OCI-LY3 (cell line): ENCODE measurements around the gene RTTN.

Experiments
- H2AFZ ChIP-seq: fragments of 200-600, 300-600 bp; shearing (Covaris generic); 2 replicates; pipeline ENCODE4 v1.6.0; 2014; ENCODE audit warnings: antibody characterized with exemption, low read depth, low read length
- H3K27ac ChIP-seq: fragments of 200-600, 300-600 bp; sonication (generic); 2 replicates; pipeline ENCODE4 v1.5.1; 2014; ENCODE audit warnings: mild to moderate bottlenecking, low read length, moderate library complexity, mixed read lengths
- H3K27me3 ChIP-seq: fragments of 200-600, 300-600 bp; sonication (generic); 2 replicates; pipeline ENCODE4 v1.6.1; 2014; ENCODE audit warnings: low read depth, low read length, mixed read lengths
- H3K36me3 ChIP-seq: fragments of 200-600, 300-600 bp; sonication (generic); replicated peaks from 2 replicates; pipeline ENCODE3; 2014; ENCODE audit warnings: low read depth, low read length, mixed read lengths
- H3K4me1 ChIP-seq: fragments of 300-600, 200-600 bp; sonication (generic); 2 replicates; pipeline ENCODE4 v1.6.1; 2014; ENCODE audit warnings: low read length, mixed read lengths
- H3K4me2 ChIP-seq: fragments of 200-600, 300-600 bp; sonication (generic); 2 replicates; pipeline ENCODE4 v1.6.1; 2014; ENCODE audit warnings: low read length, mixed read lengths
- H3K4me3 ChIP-seq: fragments of 300-600, 200-600 bp; sonication (generic); 2 replicates; pipeline ENCODE4 v1.5.1; 2014; ENCODE audit warnings: antibody characterized with exemption, mild to moderate bottlenecking, low read length, moderate library complexity
- H3K79me2 ChIP-seq: fragments of 300-600, 200-600 bp; shearing (Covaris generic); 2 replicates; pipeline ENCODE4 v1.6.1; 2014; ENCODE audit warnings: mild to moderate bottlenecking, low read length, mixed read lengths
- H3K9ac ChIP-seq: fragments of 300-600, 200-600 bp; shearing (Covaris generic); 2 replicates; pipeline ENCODE4 v1.6.0; 2014; ENCODE audit warnings: mild to moderate bottlenecking, low read length, moderate library complexity
- H3K9me3 ChIP-seq: fragments of 200-600, 300-600 bp; shearing (Covaris generic); 2 replicates; pipeline ENCODE4 v1.6.1; 2014; ENCODE audit warnings: low read length, mixed read lengths; ENCODE audit not compliant: insufficient read depth
- H4K20me1 ChIP-seq: fragments of 200-600, 300-600 bp; sonication (generic); 2 replicates; pipeline ENCODE4 v1.6.1; 2016; ENCODE audit warnings: low read length, mixed read lengths; ENCODE audit not compliant: insufficient read depth
- EZH2phosphoT487 ChIP-seq: fragments of 200-600 bp; shearing (Covaris generic); IDR thresholded peaks from 2 replicates; pipeline ENCODE4 v1.6.1; 2018; ENCODE audit warnings: antibody characterized with exemption, mixed run types, low read depth
- TF ChIP-seq, protein P1 (sequence below): fragments of 200-600, 300-600 bp; sonication (generic); IDR thresholded peaks from 2 replicates; pipeline ENCODE4 v1.5.1; 2014; ENCODE audit warnings: antibody characterized with exemption, low read length, low read depth

RTTN gene

DNA sequence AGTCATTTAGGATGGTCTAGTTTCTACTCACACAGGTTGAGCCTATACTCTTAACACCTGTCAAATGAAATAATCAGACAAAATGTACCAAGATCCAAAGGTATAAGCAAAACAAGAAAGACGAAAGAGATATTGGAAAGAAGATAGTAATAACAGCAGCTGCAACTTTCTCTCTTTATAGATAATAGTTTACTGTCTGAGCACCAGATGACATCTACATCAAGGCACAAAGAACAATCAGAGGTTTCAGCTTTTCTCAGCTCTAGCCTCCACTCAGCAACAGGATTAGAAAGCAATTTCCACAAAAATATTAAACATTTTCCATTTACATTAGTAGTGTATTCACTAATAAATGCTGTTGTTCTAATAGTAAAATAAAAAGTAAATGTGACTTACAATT is 66.3 kb downstream of the RTTN start:
- Histone ChIP-seq H3K79me2 (no peaks in the 10 kb centered on the region), H3K4me1 (peaks cover 12% of the 10 kb centered on the region), H3K4me2 (no peak overlapping the region), H4K20me1 (no peaks in the 10 kb centered on the region), H3K9me3 (no peaks in the 10 kb centered on the region), H3K4me3 (no peak overlapping the region), H3K36me3 (peaks cover 36% of the 10 kb centered on the region), H3K27me3 (no peaks in the 10 kb centered on the region), H3K9ac (no peak overlapping the region), H2AFZ (no peak overlapping the region), H3K27ac (no peak overlapping the region)
- TF ChIP-seq, protein P1, sequence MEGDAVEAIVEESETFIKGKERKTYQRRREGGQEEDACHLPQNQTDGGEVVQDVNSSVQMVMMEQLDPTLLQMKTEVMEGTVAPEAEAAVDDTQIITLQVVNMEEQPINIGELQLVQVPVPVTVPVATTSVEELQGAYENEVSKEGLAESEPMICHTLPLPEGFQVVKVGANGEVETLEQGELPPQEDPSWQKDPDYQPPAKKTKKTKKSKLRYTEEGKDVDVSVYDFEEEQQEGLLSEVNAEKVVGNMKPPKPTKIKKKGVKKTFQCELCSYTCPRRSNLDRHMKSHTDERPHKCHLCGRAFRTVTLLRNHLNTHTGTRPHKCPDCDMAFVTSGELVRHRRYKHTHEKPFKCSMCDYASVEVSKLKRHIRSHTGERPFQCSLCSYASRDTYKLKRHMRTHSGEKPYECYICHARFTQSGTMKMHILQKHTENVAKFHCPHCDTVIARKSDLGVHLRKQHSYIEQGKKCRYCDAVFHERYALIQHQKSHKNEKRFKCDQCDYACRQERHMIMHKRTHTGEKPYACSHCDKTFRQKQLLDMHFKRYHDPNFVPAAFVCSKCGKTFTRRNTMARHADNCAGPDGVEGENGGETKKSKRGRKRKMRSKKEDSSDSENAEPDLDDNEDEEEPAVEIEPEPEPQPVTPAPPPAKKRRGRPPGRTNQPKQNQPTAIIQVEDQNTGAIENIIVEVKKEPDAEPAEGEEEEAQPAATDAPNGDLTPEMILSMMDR = no peak
- TF ChIP-seq EZH2phosphoT487 = no peak

DNA sequence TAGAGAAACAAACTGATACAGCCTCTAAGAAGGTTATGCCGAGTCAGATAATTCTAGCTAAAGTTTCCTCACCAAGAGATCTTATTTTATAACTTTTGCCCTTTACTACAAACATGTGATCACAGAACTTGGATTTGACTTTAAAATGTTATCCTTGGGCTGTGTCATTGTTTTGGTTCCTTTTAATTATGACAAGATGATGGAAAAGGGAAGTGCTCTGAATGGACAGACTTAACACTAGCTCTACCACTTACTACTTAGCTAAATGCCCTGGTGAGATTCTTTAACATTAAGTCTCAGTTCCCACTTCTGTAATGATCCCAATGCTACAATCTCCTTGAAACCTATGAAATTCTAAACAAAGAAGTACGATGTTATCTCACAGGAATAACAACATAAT is 69.9 kb downstream of the RTTN start:
- Histone ChIP-seq H3K4me1 (peaks cover 19% of the 10 kb centered on the region), H3K4me3 (0 out of 2 replicates have a peak overlapping the region, but pooled peaks have one; percentile 1), H3K4me2 (peak overlapping the region; percentile 40), H2AFZ (no peak overlapping the region), H3K9me3 (no peaks in the 10 kb centered on the region), H4K20me1 (no peaks in the 10 kb centered on the region), H3K36me3 (peaks cover 39% of the 10 kb centered on the region), H3K27me3 (no peaks in the 10 kb centered on the region), H3K9ac (no peak overlapping the region), H3K79me2 (no peaks in the 10 kb centered on the region), H3K27ac (peak overlapping the region; percentile 48)
- no peak for TF ChIP-seq EZH2phosphoT487
- TF ChIP-seq, protein P1 = no peak

DNA sequence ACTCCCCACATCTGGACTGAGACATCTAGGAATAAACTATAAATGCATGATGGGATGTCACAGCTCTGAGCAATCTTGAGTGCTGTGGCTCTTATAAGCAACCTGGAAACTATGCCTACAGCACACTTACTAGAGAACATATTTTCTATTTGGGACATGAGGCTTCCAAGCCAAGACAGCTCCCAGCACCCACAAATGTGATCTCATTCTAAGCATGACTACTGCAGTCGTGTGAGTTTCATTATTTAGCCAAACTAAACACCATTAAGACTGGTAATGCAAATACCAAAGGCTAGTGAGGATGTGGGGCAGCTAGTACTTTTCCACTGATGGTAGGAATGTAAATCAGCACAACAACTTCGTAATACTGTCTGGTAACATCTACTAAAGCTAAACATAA is 72.5 kb downstream of the RTTN start:
- Histone ChIP-seq H3K27ac (no peak overlapping the region), H3K36me3 (peaks cover 60% of the 10 kb centered on the region), H3K9me3 (no peaks in the 10 kb centered on the region), H3K27me3 (no peaks in the 10 kb centered on the region), H2AFZ (no peak overlapping the region), H3K79me2 (no peaks in the 10 kb centered on the region), H3K4me2 (no peak overlapping the region), H3K4me3 (no peak overlapping the region), H4K20me1 (no peaks in the 10 kb centered on the region), H3K9ac (no peak overlapping the region), H3K4me1 (peaks cover 30% of the 10 kb centered on the region)
- no peak for TF ChIP-seq EZH2phosphoT487
- TF ChIP-seq, protein P1 = no peak

DNA sequence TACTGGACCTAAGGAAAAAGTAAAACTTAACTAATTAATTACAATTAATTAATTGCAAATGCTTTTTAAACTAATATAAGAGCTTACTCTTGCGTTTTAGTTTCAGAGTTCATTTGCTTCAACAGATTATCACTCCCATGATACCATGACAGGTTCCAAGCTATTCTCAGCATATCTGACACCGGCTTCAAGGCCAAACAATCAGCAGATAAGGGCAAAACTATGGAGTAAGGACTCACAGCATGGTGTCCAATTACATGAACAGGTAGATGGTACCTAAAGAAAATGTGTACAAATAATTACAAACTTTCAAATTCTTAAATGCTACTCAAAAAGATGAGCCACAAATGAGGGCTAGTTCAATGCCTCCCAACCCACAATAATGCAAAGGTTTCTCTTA is 77.2 kb downstream of the RTTN start:
- Histone ChIP-seq H3K27me3 (no peaks in the 10 kb centered on the region), H3K4me1 (peaks cover 34% of the 10 kb centered on the region), H3K4me2 (no peak overlapping the region)

More for the DNA sequence above, 77.2 kb downstream of the RTTN start:
- TF ChIP-seq EZH2phosphoT487 = no peak
- TF ChIP-seq, protein P1 = no peak
- Histone ChIP-seq H3K9ac (no peak overlapping the region), H3K4me3 (no peak overlapping the region), H3K36me3 (peaks cover 76% of the 10 kb centered on the region), H3K79me2 (no peaks in the 10 kb centered on the region), H3K27ac (no peak overlapping the region), H2AFZ (no peak overlapping the region), H3K9me3 (no peaks in the 10 kb centered on the region), H4K20me1 (no peaks in the 10 kb centered on the region)
